Measurements from ENCODE around the gene PPP1R3A. TPM values are rescaled to one million over a fixed set of nuclear protein-coding genes. Genes with fewer than 3 reads are reported as not detected.

PPP1R3A gene
- total RNA-seq, 1 experiment from 2014 or later: not detected

- H3K9me2 ChIP-seq (ENCODE audit: insufficient read depth): no peaks in the 10 kb centered on the region
- no peak overlapping the region for H2AFZ ChIP-seq (ENCODE audit: low read depth, low read length, poor library complexity, severe bottlenecking)
- H3K27me3 ChIP-seq (ENCODE audit: insufficient read depth, low read length): no peaks in the 10 kb centered on the region
- no peak for ATAC-seq
- ChIA-PET RAD21 (ENCODE audit: low non-redundant PET in 1 of 2, low total read pairs in 2 of 2, uncharacterized antibody in 2 of 2, unreplicated experiment in 2 of 2) (no interaction called here), CTCF (no interaction called here), POLR2A (no interaction called here)
- intact Hi-C loops (cut with micrococcal nuclease): no loop called here
- H3K36me3 ChIP-seq (ENCODE audit: control insufficient read depth in 1 of 2, insufficient read depth in 2 of 2, low read length in 2 of 2): no peaks in the 10 kb centered on the region
- H3K4me3 ChIP-seq (replicated peaks in 1 of 2; ENCODE audit: low read depth in 1 of 2, low read length in 2 of 2): no peak overlapping the region
- no peaks in the 10 kb centered on the region for H4K20me1 ChIP-seq (ENCODE audit: insufficient read depth)
- no peak for TF ChIP-seq RAD21 (IDR thresholded peaks at IDR 0.05; ENCODE audit: low read depth)
- TF ChIP-seq YY1 (IDR thresholded peaks at IDR 0.05; ENCODE audit: extremely low read depth, insufficient replicate concordance, low read depth, low read length): no peak
- TF ChIP-seq ZNF274 (IDR thresholded peaks at IDR 0.05; ENCODE audit: low read depth, low read length): no peak
- no peak for TF ChIP-seq REST (IDR thresholded peaks at IDR 0.05; ENCODE audit: low read depth)
- TF ChIP-seq ZFX (IDR thresholded peaks at IDR 0.05): no peak
- no peak for TF ChIP-seq MAX (IDR thresholded peaks at IDR 0.05)
- no peak for TF ChIP-seq POLR2AphosphoS5 (IDR thresholded peaks at IDR 0.05; ENCODE audit: low read depth, low read length)
- TF ChIP-seq CTCF (IDR thresholded peaks at IDR 0.05 in 2 of 3, conservative IDR thresholded peaks at IDR 0.05 in 1 of 3; ENCODE audit: borderline replicate concordance in 1 of 3, insufficient read depth in 1 of 3, low read depth in 2 of 3, low read length in 2 of 3): no peak
- TF ChIP-seq TCF7L2 (IDR thresholded peaks at IDR 0.05; ENCODE audit: borderline replicate concordance, extremely low read depth, insufficient read depth, insufficient read length): no peak
- no peak for TF ChIP-seq CEBPB (IDR thresholded peaks at IDR 0.05; ENCODE audit: low read depth)
- no peak for TF ChIP-seq ZBTB33 (IDR thresholded peaks at IDR 0.05; ENCODE audit: extremely low read depth, insufficient replicate concordance, low read length)
- no TSS peak for BruUV-seq (replicated peaks)
- H3K4me2 ChIP-seq (ENCODE audit: low read length): no peak overlapping the region
- no peak overlapping the region for H3K27ac ChIP-seq (ENCODE audit: low read depth, low read length)
- no peaks in the 10 kb centered on the region for H3K4me1 ChIP-seq (ENCODE audit: control insufficient read depth in 1 of 2, insufficient read depth in 2 of 2, low read length in 2 of 2)
- H3K79me2 ChIP-seq (ENCODE audit: insufficient read depth, low read length): no peaks in the 10 kb centered on the region
- H3K9me3 ChIP-seq (ENCODE audit: control insufficient read depth in 1 of 2, insufficient read depth in 1 of 2, low read depth in 1 of 2, low read length in 2 of 2): no peaks in the 10 kb centered on the region
- DNase-seq (ENCODE audit: low read depth, low spot score): no peak
- H3K9ac ChIP-seq (ENCODE audit: low read length): no peak overlapping the region
Measured at GRCh38 chr7:113912876-113913275, 5.9 kb downstream of the PPP1R3A start.
